Lung (tissue), 12 donors: Measurements from ENCODE around the gene VWF. TPM values are rescaled to one million over a fixed set of nuclear protein-coding genes. Genes with fewer than 3 reads are reported as not detected.

Experiments
- ATAC-seq: fragments of 200-7000 bp; cut with Tn5 transposase; one replicate; pipeline ENCODE4 v1.9.1; 2020; ENCODE audit warnings: moderate number of reproducible peaks; ENCODE audit not compliant: insufficient read depth, low FRiP score
- DNase-seq, 3 donors: peaks; one replicate each; pipeline ENCODE4 v3.0.0-alpha.2; 2013 to 2017
- H3K27ac ChIP-seq, 2 donors: one replicate each; pipeline ENCODE4 v1.5.1; 2013; ENCODE audit warnings: mild to moderate bottlenecking in 2 of 2, moderate library complexity in 2 of 2, control low read depth in 1 of 2, inconsistent platforms in 1 of 2, low read depth in 1 of 2, low read length in 1 of 2
- H3K27me3 ChIP-seq, 3 donors: one replicate each; pipeline ENCODE4 v1.5.1; 2013; ENCODE audit warnings: low read length in 2 of 3; ENCODE audit not compliant: control insufficient read depth in 3 of 3, insufficient read depth in 3 of 3
- H3K36me3 ChIP-seq, 4 donors: one replicate each; pipeline ENCODE4 v1.5.1; 2013; ENCODE audit warnings: low read length in 4 of 4, mild to moderate bottlenecking in 1 of 4, moderate library complexity in 1 of 4; ENCODE audit not compliant: control insufficient read depth in 4 of 4, insufficient read depth in 4 of 4
- H3K4me1 ChIP-seq, 5 donors: one replicate each; pipeline ENCODE4 v1.5.1; 2013; ENCODE audit warnings: low read length in 5 of 5, mild to moderate bottlenecking in 2 of 5, moderate library complexity in 1 of 5; ENCODE audit not compliant: control insufficient read depth in 5 of 5, insufficient read depth in 5 of 5
- H3K4me3 ChIP-seq: one replicate; pipeline ENCODE4 v1.5.1; 2013; ENCODE audit warnings: mild to moderate bottlenecking, control low read depth, moderate library complexity
- H3K9ac ChIP-seq, 2 donors: one replicate each; pipeline ENCODE4 v1.5.1; 2013; ENCODE audit warnings: low read length in 2 of 2, control low read depth in 1 of 2; ENCODE audit not compliant: insufficient read depth in 1 of 2
- H3K9me3 ChIP-seq, 4 donors: one replicate each; pipeline ENCODE4 v1.5.1; 2013; ENCODE audit warnings: low read length in 3 of 4, mild to moderate bottlenecking in 1 of 4, moderate library complexity in 1 of 4; ENCODE audit not compliant: control insufficient read depth in 4 of 4, insufficient read depth in 3 of 4
- CTCF ChIP-seq: IDR thresholded peaks from 2 replicates; pipeline ENCODE4 v1.5.1; 2012; ENCODE audit warnings: mild to moderate bottlenecking; ENCODE audit errors: control extremely low read depth, extremely low read depth
- WGBS, 2 donors: extraction: QIAGEN DNeasy Blood & Tissue Kit; methylation state at CpG; one replicate each; pipeline ENCODE4 v1.1.7; 2013; 5-methylcytosine and 5-hydroxymethylcytosine counted together
- polyA plus RNA-seq, 2 donors: library from polyadenylated mRNA; stranded (reverse); fragments of 200-250 nt; gene quantifications; one replicate each; pipeline ENCODE4 v1.2.1, GENCODE V29; 2013
- total RNA-seq, 2 donors: library from RNA; depleted of rRNA in 1 of 2; stranded (reverse); fragments of >200 nt in 1 of 2; gene quantifications; one replicate each; pipeline ENCODE4 v1.2.1, GENCODE V29; 2014 to 2021
- donor health status: control.
- donor health status: control.
- donor health status: Bipolar disorder and iron deficiency.
- donor health status: healthy.
- donor health status: DM: yes; HTN: yes; CAD: no.

VWF gene
- total and polyA plus RNA-seq, 4 donors: 65.6 to 285 (median 249) TPM

- Histone ChIP-seq H3K36me3 (peaks cover 0 to 2% (median 1%) of the 10 kb centered on the region in 4 donors), H3K4me3 (no peak overlapping the region), H3K9me3 (peaks cover 0 to 3% (median under 1%) of the 10 kb centered on the region in 4 donors), H3K27ac (no peak overlapping the region), H3K4me1 (no peaks in the 10 kb centered on the region), H3K9ac (no peak overlapping the region), H3K27me3 (peaks cover 0 to 2% (median 0%) of the 10 kb centered on the region in 3 donors)
- 78 to 83% methylated on average over 5 of the region's 5 CpGs for WGBS, 2 donors
- DNase-seq: no peak
- ATAC-seq: no peak
- no peak for TF ChIP-seq CTCF
Observed at GRCh38 chr12:5953835-5954586, 170.5 kb downstream of the VWF start.

- no peak overlapping the region for H3K27ac ChIP-seq
- no peak overlapping the region for H3K9ac ChIP-seq
- DNase-seq: no peak
- WGBS, 2 donors: 80 to 88% methylated on average over 3 of the region's 3 CpGs
- H3K27me3 ChIP-seq: peaks cover 0 to 13% (median 9%) of the 10 kb centered on the region in 3 donors
- TF ChIP-seq CTCF: no peak
- no peak for ATAC-seq
- H3K36me3 ChIP-seq: peaks cover 0 to 2% (median 1%) of the 10 kb centered on the region in 4 donors
- H3K9me3 ChIP-seq: peaks cover 0 to 4% (median 1%) of the 10 kb centered on the region in 4 donors
- H3K4me3 ChIP-seq: no peak overlapping the region
- no peaks in the 10 kb centered on the region for H3K4me1 ChIP-seq
Observed at GRCh38 chr12:5952031-5952430, 172.4 kb downstream of the VWF start.

- peaks cover 0 to 3% (median 1%) of the 10 kb centered on the region in 4 donors for H3K36me3 ChIP-seq
Observed at GRCh38 chr12:5948696-5949095, 175.8 kb downstream of the VWF start.

More at GRCh38 chr12:5948696-5949095, 175.8 kb downstream of the VWF start:
- peaks cover 0 to 6% (median 3%) of the 10 kb centered on the region in 5 donors for H3K4me1 ChIP-seq
- 46 to 55% methylated on average over 3 of the region's 3 CpGs for WGBS, 2 donors
- no peak for DNase-seq
- peaks cover 0 to 42% (median 35%) of the 10 kb centered on the region in 3 donors for H3K27me3 ChIP-seq
- ATAC-seq: no peak
- H3K27ac ChIP-seq: no peak overlapping the region
- no peak overlapping the region for H3K9ac ChIP-seq
- no peak for TF ChIP-seq CTCF
- H3K9me3 ChIP-seq: peaks cover 0 to 4% (median 0%) of the 10 kb centered on the region in 4 donors
- no peak overlapping the region for H3K4me3 ChIP-seq
